K562 (cell line): ENCODE measurements around the gene ITSN1. TPM values are rescaled to one million over a fixed set of nuclear protein-coding genes. Genes with fewer than 3 reads are reported as not detected.

ENCODE experiments used
- ERF ChIP-seq: fragments of 450-650 bp; formaldehyde crosslinking; IDR thresholded peaks from 2 replicates; pipeline ENCODE4 v1.4.0; 2020; ENCODE audit warnings: mild to moderate bottlenecking, mixed read lengths
- ILK ChIP-seq: fragments of 450-650 bp; IDR thresholded peaks from 2 replicates; pipeline ENCODE4 v1.6.1; 2016; ENCODE audit warnings: missing genetic modification characterization, low read depth, mild to moderate bottlenecking, missing compliant biosample characterization, moderate library complexity, borderline replicate concordance
- JUN ChIP-seq, 2 experiments: sonication (generic) in 1 of 2; formaldehyde crosslinking in 1 of 2; IDR thresholded peaks; 2 replicates each; pipeline versions ENCODE4 v1.6.1 to v1.8.0; 2012 to 2022; ENCODE audit warnings: borderline replicate concordance in 2 of 2, mild to moderate bottlenecking in 2 of 2, improper control_type of control experiment in 1 of 2, low read depth in 1 of 2, low read length in 1 of 2, missing genetic modification reagents in 1 of 2
- KHSRP ChIP-seq: fragments of 450-650 bp; IDR thresholded peaks from 2 replicates; pipeline ENCODE4 v1.6.1; 2017
- MCM7 ChIP-seq, 2 experiments: fragments of 450-650 bp; IDR thresholded peaks; 2 replicates each; pipeline ENCODE4 v1.6.1; 2016 to 2018
- MXI1 ChIP-seq: IDR thresholded peaks from 2 replicates; pipeline ENCODE4 v1.6.1; 2011; ENCODE audit warnings: low read depth, mild to moderate bottlenecking, improper control_type of control experiment, low read length
- NR3C1 ChIP-seq: sonication (generic); formaldehyde crosslinking; IDR thresholded peaks from 2 replicates; pipeline ENCODE4 v1.8.1; 2022; ENCODE audit warnings: missing genetic modification reagents
- PTRF ChIP-seq: fragments of 450-650 bp; IDR thresholded peaks from 2 replicates; pipeline ENCODE4 v1.6.1; 2016; ENCODE audit warnings: mild to moderate bottlenecking, missing genetic modification characterization, missing compliant biosample characterization
- RBM17 ChIP-seq: fragments of 200-400 bp; formaldehyde crosslinking; IDR thresholded peaks from 2 replicates; pipeline ENCODE4 v1.6.1; 2017; ENCODE audit warnings: low read depth, mild to moderate bottlenecking, low read length, borderline replicate concordance
- TBP ChIP-seq: optimal IDR thresholded peaks from 2 replicates; pipeline ENCODE3; 2011; ENCODE audit warnings: low read depth, low read length, improper control_type of control experiment
- TEAD1 ChIP-seq, 2 experiments: fragments of 450-650 bp in 1 of 2; sonication (generic) in 1 of 2; formaldehyde crosslinking; IDR thresholded peaks; 2 replicates each; pipeline versions ENCODE4 v1.4.0 to v1.8.0; 2020 to 2022; ENCODE audit warnings: mild to moderate bottlenecking in 2 of 2, missing genetic modification reagents in 1 of 2
- ZBTB26 ChIP-seq: fragments of 450-650 bp; formaldehyde crosslinking; IDR thresholded peaks from 2 replicates; pipeline ENCODE4 v1.4.0; 2022; ENCODE audit warnings: missing genetic modification characterization
- ZNF561 ChIP-seq: fragments of 450-650 bp; formaldehyde crosslinking; conservative IDR thresholded peaks from 2 replicates; pipeline ENCODE4 v1.4.0; 2020; ENCODE audit warnings: mild to moderate bottlenecking, moderate library complexity
- ZNF695 ChIP-seq: fragments of 450-650 bp; formaldehyde crosslinking; IDR thresholded peaks from 2 replicates; pipeline ENCODE4 v1.4.0; 2020; ENCODE audit warnings: mild to moderate bottlenecking, moderate library complexity
- ZNF717 ChIP-seq: fragments of 250-450 bp; sonication (Bioruptor Pico); IDR thresholded peaks from 2 replicates; pipeline ENCODE4 v1.5.0; 2021
- ZSCAN29 ChIP-seq: fragments of 450-650 bp; IDR thresholded peaks from 2 replicates; pipeline ENCODE4 v1.6.1; 2017
- polyA plus RNA-seq, 8 experiments: library from polyadenylated mRNA; depleted of rRNA in 4 of 8; stranded (reverse) in 5 of 8; unstranded in 3 of 8; fragments of >200 nt; fragmentation: Nextera tagmentation in 2 of 8; fragmentation: Illumina TruSeq in 1 of 8; extraction: Ambion mirVana in 2 of 8; extraction: Trizol in 1 of 8; gene quantifications; 2 replicates each; pipeline versions ENCODE4 v1.2.1 to v1.2.3, GENCODE V29; 2011 to 2014; ENCODE audit warnings: inconsistent platforms in 1 of 8, missing spikeins in 1 of 8
- total RNA-seq, 7 experiments: library from RNA; depleted of rRNA in 6 of 7; stranded (reverse); fragments of >200 nt in 6 of 7; fragmentation: Illumina TruSeq in 2 of 7; extraction: Trizol in 2 of 7; gene quantifications; 2 replicates each; pipeline versions ENCODE4 v1.2.1 to v1.2.3, GENCODE V29; 2011 to 2021; ENCODE audit warnings: low replicate concordance in 1 of 7
- TF ChIP-seq, protein P1 (sequence below), 3 experiments: fragments of 200-800 bp in 1 of 3; fragments of 250-450 bp in 1 of 3; fragments of 450-650 bp in 1 of 3; sonication (Bioruptor Pico) in 1 of 3; sonication (Bioruptor generic) in 1 of 3; formaldehyde crosslinking in 1 of 3; IDR thresholded peaks; 2 replicates each; pipeline versions ENCODE4 v1.6.1 to v1.8.0; 2016 to 2022; ENCODE audit warnings: mild to moderate bottlenecking in 2 of 3, missing genetic modification characterization in 2 of 3, missing compliant biosample characterization in 1 of 3, moderate library complexity in 1 of 3
- TF ChIP-seq, protein P2 (sequence below), 2 experiments: fragments of 450-650 bp; conservative IDR thresholded peaks; 2 replicates each; pipeline ENCODE4 v1.6.1; 2017; ENCODE audit warnings: mild to moderate bottlenecking in 2 of 2, moderate library complexity in 2 of 2
- TF ChIP-seq, protein P3 (sequence below): fragments of 200-800 bp; sonication (Bioruptor generic); IDR thresholded peaks from 2 replicates; pipeline ENCODE4 v1.6.1; 2017; ENCODE audit warnings: missing genetic modification characterization, missing compliant biosample characterization

ITSN1 gene
- total and polyA plus RNA-seq, 9 of the 15 experiments (the other 6 are each of a cell fraction or from before 2014, with no cell fraction given), result 1.1 to 12.6 (median 4.8) TPM

GRCh38 chr21:33642027-33642895 lies at the start of gene ITSN1 (continued):
- TF ChIP-seq, protein P1, sequence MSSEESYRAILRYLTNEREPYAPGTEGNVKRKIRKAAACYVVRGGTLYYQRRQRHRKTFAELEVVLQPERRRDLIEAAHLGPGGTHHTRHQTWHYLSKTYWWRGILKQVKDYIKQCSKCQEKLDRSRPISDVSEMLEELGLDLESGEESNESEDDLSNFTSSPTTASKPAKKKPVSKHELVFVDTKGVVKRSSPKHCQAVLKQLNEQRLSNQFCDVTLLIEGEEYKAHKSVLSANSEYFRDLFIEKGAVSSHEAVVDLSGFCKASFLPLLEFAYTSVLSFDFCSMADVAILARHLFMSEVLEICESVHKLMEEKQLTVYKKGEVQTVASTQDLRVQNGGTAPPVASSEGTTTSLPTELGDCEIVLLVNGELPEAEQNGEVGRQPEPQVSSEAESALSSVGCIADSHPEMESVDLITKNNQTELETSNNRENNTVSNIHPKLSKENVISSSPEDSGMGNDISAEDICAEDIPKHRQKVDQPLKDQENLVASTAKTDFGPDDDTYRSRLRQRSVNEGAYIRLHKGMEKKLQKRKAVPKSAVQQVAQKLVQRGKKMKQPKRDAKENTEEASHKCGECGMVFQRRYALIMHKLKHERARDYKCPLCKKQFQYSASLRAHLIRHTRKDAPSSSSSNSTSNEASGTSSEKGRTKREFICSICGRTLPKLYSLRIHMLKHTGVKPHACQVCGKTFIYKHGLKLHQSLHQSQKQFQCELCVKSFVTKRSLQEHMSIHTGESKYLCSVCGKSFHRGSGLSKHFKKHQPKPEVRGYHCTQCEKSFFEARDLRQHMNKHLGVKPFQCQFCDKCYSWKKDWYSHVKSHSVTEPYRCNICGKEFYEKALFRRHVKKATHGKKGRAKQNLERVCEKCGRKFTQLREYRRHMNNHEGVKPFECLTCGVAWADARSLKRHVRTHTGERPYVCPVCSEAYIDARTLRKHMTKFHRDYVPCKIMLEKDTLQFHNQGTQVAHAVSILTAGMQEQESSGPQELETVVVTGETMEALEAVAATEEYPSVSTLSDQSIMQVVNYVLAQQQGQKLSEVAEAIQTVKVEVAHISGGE (CRISPR knock-in tag; IDR thresholded peaks at IDR 0.05), result peak in 1 of 3 experiments; percentile 24; a peak in 1 of 6 replicates
- no peak for TF ChIP-seq ZSCAN29
- TF ChIP-seq ILK (tag), result no peak
- no peak for TF ChIP-seq MCM7 (IDR thresholded peaks at IDR 0.05)
- no peak for TF ChIP-seq ZNF717
- peak; percentile 0 for TF ChIP-seq TBP
- TF ChIP-seq KHSRP, result no peak
- TF ChIP-seq, protein P2, sequence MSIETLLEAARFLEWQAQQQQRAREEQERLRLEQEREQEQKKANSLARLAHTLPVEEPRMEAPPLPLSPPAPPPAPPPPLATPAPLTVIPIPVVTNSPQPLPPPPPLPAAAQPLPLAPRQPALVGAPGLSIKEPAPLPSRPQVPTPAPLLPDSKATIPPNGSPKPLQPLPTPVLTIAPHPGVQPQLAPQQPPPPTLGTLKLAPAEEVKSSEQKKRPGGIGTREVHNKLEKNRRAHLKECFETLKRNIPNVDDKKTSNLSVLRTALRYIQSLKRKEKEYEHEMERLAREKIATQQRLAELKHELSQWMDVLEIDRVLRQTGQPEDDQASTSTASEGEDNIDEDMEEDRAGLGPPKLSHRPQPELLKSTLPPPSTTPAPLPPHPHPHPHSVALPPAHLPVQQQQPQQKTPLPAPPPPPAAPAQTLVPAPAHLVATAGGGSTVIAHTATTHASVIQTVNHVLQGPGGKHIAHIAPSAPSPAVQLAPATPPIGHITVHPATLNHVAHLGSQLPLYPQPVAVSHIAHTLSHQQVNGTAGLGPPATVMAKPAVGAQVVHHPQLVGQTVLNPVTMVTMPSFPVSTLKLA (conservative IDR thresholded peaks at IDR 0.05), result peak in 1 of 2 experiments; percentile 56; a peak in 2 of 4 replicates
- TF ChIP-seq, protein P3, sequence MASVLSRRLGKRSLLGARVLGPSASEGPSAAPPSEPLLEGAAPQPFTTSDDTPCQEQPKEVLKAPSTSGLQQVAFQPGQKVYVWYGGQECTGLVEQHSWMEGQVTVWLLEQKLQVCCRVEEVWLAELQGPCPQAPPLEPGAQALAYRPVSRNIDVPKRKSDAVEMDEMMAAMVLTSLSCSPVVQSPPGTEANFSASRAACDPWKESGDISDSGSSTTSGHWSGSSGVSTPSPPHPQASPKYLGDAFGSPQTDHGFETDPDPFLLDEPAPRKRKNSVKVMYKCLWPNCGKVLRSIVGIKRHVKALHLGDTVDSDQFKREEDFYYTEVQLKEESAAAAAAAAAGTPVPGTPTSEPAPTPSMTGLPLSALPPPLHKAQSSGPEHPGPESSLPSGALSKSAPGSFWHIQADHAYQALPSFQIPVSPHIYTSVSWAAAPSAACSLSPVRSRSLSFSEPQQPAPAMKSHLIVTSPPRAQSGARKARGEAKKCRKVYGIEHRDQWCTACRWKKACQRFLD, result 0 out of 2 replicates have a peak, but pooled peaks have one; percentile 64
- no peak for TF ChIP-seq PTRF (tag)
- TF ChIP-seq RBM17, result no peak
- TF ChIP-seq ZNF695 (CRISPR knock-in tag), result no peak
- TF ChIP-seq MXI1, result no peak
- TF ChIP-seq ZBTB26 (CRISPR knock-in tag), result peak; percentile 90
- no peak for TF ChIP-seq JUN (IDR thresholded peaks at IDR 0.05; ENCODE audit: borderline replicate concordance, low read depth, low read length)
- TF ChIP-seq JUN (CRISPR knock-in tag; IDR thresholded peaks at IDR 0.05; ENCODE audit: borderline replicate concordance), result no peak
- TF ChIP-seq ERF, result peak; percentile 39; the same call in 1 of the 2 replicates
- no peak for TF ChIP-seq NR3C1 (CRISPR knock-in tag)
- no peak for TF ChIP-seq ZNF561 (CRISPR knock-in tag)
- TF ChIP-seq TEAD1 (CRISPR knock-in tag; IDR thresholded peaks at IDR 0.05), result peak in 1 of 2 experiments; percentile 83; a peak in 2 of 4 replicates
